Osteocyte (in vitro differentiated cells): ENCODE data around the gene BCAM. TPM values are rescaled to one million over a fixed set of nuclear protein-coding genes. Genes with fewer than 3 reads are reported as not detected.
A peak's percentile ranks its signal among the peaks of the same experiment; 100 is the strongest.
"Not testable (repeated sequence)": the region's sequence is repeated elsewhere in the genome, so short reads cannot be mapped to it uniquely, and the experiment has no call there.

Experiments used
- DNase-seq: peaks from one replicate; pipeline ENCODE4 v3.0.0; 2021; ENCODE audit warnings: mixed read lengths; ENCODE audit not compliant: unreplicated experiment; ENCODE audit errors: extremely low spot score
- H3K27ac Mint-ChIP-seq: one replicate; pipeline ENCODE4 v1.8.0; 2021; ENCODE audit warnings: mild to moderate bottlenecking, mixed read lengths; ENCODE audit not compliant: unreplicated experiment
- H3K27me3 Mint-ChIP-seq: one replicate; pipeline ENCODE4 v1.8.0; 2021; ENCODE audit warnings: mixed read lengths; ENCODE audit not compliant: unreplicated experiment
- H3K36me3 Mint-ChIP-seq: one replicate; pipeline ENCODE4 v1.8.0; 2021; ENCODE audit warnings: mixed read lengths; ENCODE audit not compliant: unreplicated experiment
- H3K4me1 Mint-ChIP-seq: one replicate; pipeline ENCODE4 v1.8.0; 2021; ENCODE audit warnings: mixed read lengths; ENCODE audit not compliant: unreplicated experiment
- H3K4me3 Mint-ChIP-seq: one replicate; pipeline ENCODE4 v1.8.0; 2021; ENCODE audit warnings: mild to moderate bottlenecking, moderate library complexity, mixed read lengths; ENCODE audit not compliant: unreplicated experiment
- H3K9me3 Mint-ChIP-seq: one replicate; pipeline ENCODE4 v1.8.0; 2021; ENCODE audit warnings: mixed read lengths; ENCODE audit not compliant: unreplicated experiment
- CTCF ChIP-seq: fragments of 200-600 bp; sonication (generic); IDR thresholded peaks from 2 replicates; pipeline ENCODE4 v1.5.0; 2021; ENCODE audit warnings: antibody characterized with exemption, mild to moderate bottlenecking, moderate library complexity
- total RNA-seq: library from RNA; stranded (reverse); gene quantifications from 2 replicates; pipeline ENCODE4 v1.2.1, GENCODE V29; 2021

BCAM gene
- total RNA-seq, 1 donor from 2014 or later = 8.8 TPM

- Mint-ChIP-seq H3K4me3 (no peak overlapping the region), H3K9me3 (no peaks in the 10 kb centered on the region), H3K4me1 (peaks cover 7% of the 10 kb centered on the region), H3K36me3 (no peaks in the 10 kb centered on the region), H3K27ac (no peak overlapping the region), H3K27me3 (no peaks in the 10 kb centered on the region)
- DNase-seq = no peak
- no peak for TF ChIP-seq CTCF
Measured at GRCh38 chr19:44767295-44768180, 41.4 kb upstream of the BCAM start.

- peak; percentile 94 for DNase-seq
- Mint-ChIP-seq H3K27ac (peak overlapping the region; percentile 38), H3K36me3 (no peaks in the 10 kb centered on the region), H3K9me3 (no peaks in the 10 kb centered on the region), H3K4me1 (peaks cover 14% of the 10 kb centered on the region), H3K27me3 (no peaks in the 10 kb centered on the region), H3K4me3 (no peak overlapping the region)
- peak; percentile 90 for TF ChIP-seq CTCF
Measured at GRCh38 chr19:44770550-44771257, 38.2 kb upstream of the BCAM start.

GRCh38 chr19:44772144-44772543 is 36.8 kb upstream of the BCAM start:
- not testable (repeated sequence) for H3K36me3 Mint-ChIP-seq, DNase-seq, H3K27me3 Mint-ChIP-seq, H3K4me3 Mint-ChIP-seq, H3K27ac Mint-ChIP-seq, H3K9me3 Mint-ChIP-seq
- peaks cover 14% of the 10 kb centered on the region for H3K4me1 Mint-ChIP-seq

GRCh38 chr19:44772959-44773358 is 35.9 kb upstream of the BCAM start:
- H3K4me1 Mint-ChIP-seq = peaks cover 14% of the 10 kb centered on the region
- no peak for TF ChIP-seq CTCF
- no peaks in the 10 kb centered on the region for H3K36me3 Mint-ChIP-seq
- H3K27me3 Mint-ChIP-seq = no peaks in the 10 kb centered on the region
- no peak overlapping the region for H3K27ac Mint-ChIP-seq
- no peaks in the 10 kb centered on the region for H3K9me3 Mint-ChIP-seq
- H3K4me3 Mint-ChIP-seq = no peak overlapping the region
- DNase-seq = no peak

- DNase-seq = no peak
Measured at GRCh38 chr19:44775676-44776240, 33.1 kb upstream of the BCAM start.

More at GRCh38 chr19:44775676-44776240, 33.1 kb upstream of the BCAM start:
- Mint-ChIP-seq H3K9me3 (no peaks in the 10 kb centered on the region), H3K36me3 (no peaks in the 10 kb centered on the region), H3K27ac (no peak overlapping the region), H3K4me1 (peaks cover 9% of the 10 kb centered on the region), H3K4me3 (no peak overlapping the region), H3K27me3 (no peaks in the 10 kb centered on the region)
- no peak for TF ChIP-seq CTCF
